K562 (cell line): ENCODE data around the gene HRAS. TPM values are rescaled to one million over a fixed set of nuclear protein-coding genes. Genes with fewer than 3 reads are reported as not detected.

ENCODE experiments used
- HCFC1 ChIP-seq: IDR thresholded peaks from 2 replicates; pipeline ENCODE4 v1.6.1; 2012; ENCODE audit warnings: low read depth, low read length, improper control_type of control experiment
- HOXB6 ChIP-seq: fragments of 250-450 bp; sonication (Bioruptor Pico); IDR thresholded peaks from 2 replicates; pipeline ENCODE4 v1.5.1; 2022; ENCODE audit warnings: mild to moderate bottlenecking, borderline replicate concordance
- LARP7 ChIP-seq: fragments of 450-650 bp; IDR thresholded peaks from 2 replicates; pipeline ENCODE4 v1.6.1; 2016
- MCM2 ChIP-seq: fragments of 450-650 bp; IDR thresholded peaks from 2 replicates; pipeline ENCODE4 v1.6.1; 2017; ENCODE audit warnings: low read depth, mild to moderate bottlenecking
- MEF2A ChIP-seq: IDR thresholded peaks from 2 replicates; pipeline ENCODE4 v1.6.1; 2011; ENCODE audit warnings: low read depth, mild to moderate bottlenecking, low read length, moderate library complexity; ENCODE audit not compliant: control insufficient read depth
- MTA3 ChIP-seq: fragments of 450-650 bp; formaldehyde crosslinking; IDR thresholded peaks from 2 replicates; pipeline ENCODE4 v1.6.1; 2017; ENCODE audit warnings: mild to moderate bottlenecking, borderline replicate concordance
- NFXL1 ChIP-seq: fragments of 450-650 bp; formaldehyde crosslinking; IDR thresholded peaks from 2 replicates; pipeline ENCODE4 v1.4.0; 2021; ENCODE audit warnings: mild to moderate bottlenecking
- NR3C1 ChIP-seq: sonication (generic); formaldehyde crosslinking; IDR thresholded peaks from 2 replicates; pipeline ENCODE4 v1.8.1; 2022; ENCODE audit warnings: missing genetic modification reagents
- POLR3A ChIP-seq: IDR thresholded peaks from 2 replicates; pipeline ENCODE4 v1.6.1; 2011; ENCODE audit warnings: borderline replicate concordance, mild to moderate bottlenecking, moderate library complexity; ENCODE audit not compliant: insufficient read length, insufficient read depth; ENCODE audit errors: extremely low read depth
- RAD51 ChIP-seq: fragments of 450-650 bp; IDR thresholded peaks from 2 replicates; pipeline ENCODE4 v1.7.1; 2016; ENCODE audit warnings: low read depth, mild to moderate bottlenecking, borderline replicate concordance
- RBFOX2 ChIP-seq: fragments of 200-400 bp; formaldehyde crosslinking; IDR thresholded peaks from 2 replicates; pipeline ENCODE4 v1.6.1; 2017; ENCODE audit warnings: low read depth, mild to moderate bottlenecking, low read length, moderate library complexity
- RHOXF2B ChIP-seq: fragments of 250-450 bp; sonication (Bioruptor Pico); conservative IDR thresholded peaks from 2 replicates; pipeline ENCODE4 v1.5.1; 2021
- RNF2 ChIP-seq: sonication (generic); IDR thresholded peaks from 2 replicates; pipeline ENCODE4 v1.6.1; 2016
- SMARCA4 ChIP-seq: fragments of 450-650 bp; IDR thresholded peaks from 2 replicates; pipeline ENCODE4 v1.6.1; 2016
- ZBTB40 ChIP-seq, 2 experiments: fragments of 450-650 bp in 1 of 2; sonication (generic) in 1 of 2; formaldehyde crosslinking in 1 of 2; IDR thresholded peaks; 2 replicates each; pipeline versions ENCODE4 v1.7.1 to v1.9.0; 2016 to 2022; ENCODE audit warnings: inconsistent platforms in 1 of 2, mild to moderate bottlenecking in 1 of 2, missing genetic modification reagents in 1 of 2
- ZNF24 ChIP-seq: fragments of 450-650 bp; IDR thresholded peaks from 2 replicates; pipeline ENCODE4 v1.6.1; 2016
- ZNF668 ChIP-seq: fragments of 250-450 bp; sonication (Bioruptor Pico); IDR thresholded peaks from 2 replicates; pipeline ENCODE4 v1.8.0; 2022; ENCODE audit warnings: mild to moderate bottlenecking, inconsistent platforms
- ZNF785 ChIP-seq: fragments of 250-450 bp; sonication (Bioruptor Pico); IDR thresholded peaks from 2 replicates; pipeline ENCODE4 v1.4.0; 2020; ENCODE audit warnings: mild to moderate bottlenecking
- polyA plus RNA-seq, 8 experiments: library from polyadenylated mRNA; depleted of rRNA in 4 of 8; stranded (reverse) in 5 of 8; unstranded in 3 of 8; fragments of >200 nt; fragmentation: Nextera tagmentation in 2 of 8; fragmentation: Illumina TruSeq in 1 of 8; extraction: Ambion mirVana in 2 of 8; extraction: Trizol in 1 of 8; gene quantifications; 2 replicates each; pipeline versions ENCODE4 v1.2.1 to v1.2.3, GENCODE V29; 2011 to 2014; ENCODE audit warnings: inconsistent platforms in 1 of 8, missing spikeins in 1 of 8
- total RNA-seq, 7 experiments: library from RNA; depleted of rRNA in 6 of 7; stranded (reverse); fragments of >200 nt in 6 of 7; fragmentation: Illumina TruSeq in 2 of 7; extraction: Trizol in 2 of 7; gene quantifications; 2 replicates each; pipeline versions ENCODE4 v1.2.1 to v1.2.3, GENCODE V29; 2011 to 2021; ENCODE audit warnings: low replicate concordance in 1 of 7
- TF ChIP-seq, protein P1 (sequence below): fragments of 450-650 bp; IDR thresholded peaks from 2 replicates; pipeline ENCODE4 v1.6.1; 2018; ENCODE audit warnings: mild to moderate bottlenecking, low read depth; ENCODE audit not compliant: partially characterized antibody

The HRAS gene
- total and polyA plus RNA-seq, 9 of the 15 experiments (the other 6 are each of a cell fraction or from before 2014, with no cell fraction given) = 2.8 to 73.5 (median 29.6) TPM

DNA sequence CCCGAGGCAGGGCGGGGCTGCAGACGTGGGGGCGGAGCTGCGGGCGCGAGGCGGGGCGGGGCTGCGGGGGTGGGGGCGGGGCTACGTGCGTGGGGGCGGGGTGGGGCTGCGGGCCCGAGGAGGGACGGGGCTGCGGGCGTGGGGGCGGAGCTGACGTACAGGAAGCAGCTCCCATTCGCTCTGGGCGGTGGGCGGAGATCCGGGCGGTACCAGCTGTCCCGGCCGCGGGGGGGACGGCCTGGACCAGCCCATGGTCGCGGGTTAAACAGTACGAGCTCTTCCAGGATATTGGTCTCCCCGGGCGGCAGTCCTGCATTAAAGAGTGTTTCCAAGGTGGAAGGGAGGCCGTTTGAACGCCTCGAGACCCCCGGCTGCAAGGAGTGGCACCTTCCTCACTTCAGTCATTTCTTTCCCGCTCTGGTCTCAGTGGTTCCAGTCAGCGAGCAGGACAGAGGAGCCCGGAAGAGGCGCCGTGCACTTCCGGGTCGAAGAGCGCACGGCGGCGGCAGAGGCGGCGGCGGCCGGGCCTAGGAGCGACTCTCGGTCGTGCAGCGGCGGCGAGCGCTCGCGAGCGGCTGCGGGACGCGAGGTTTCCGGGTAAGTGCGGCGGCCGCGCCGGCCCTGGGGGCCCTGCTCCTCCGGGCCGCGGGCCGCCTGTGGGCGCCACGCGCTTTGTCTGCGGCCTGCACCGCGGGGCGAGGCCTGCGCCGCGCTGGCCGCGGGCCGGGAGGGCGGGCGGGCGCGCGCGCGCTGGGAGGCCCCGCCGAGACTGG is 40.8 kb upstream of the HRAS start, which contains the start of gene PHRF1 (continued):
- TF ChIP-seq ZBTB40 (IDR thresholded peaks at IDR 0.05) = peak; percentile 97
- TF ChIP-seq ZBTB40 (CRISPR knock-in tag; IDR thresholded peaks at IDR 0.05) = no peak
- TF ChIP-seq NFXL1 (CRISPR knock-in tag) = no peak
- TF ChIP-seq HCFC1 = peak; percentile 78
- TF ChIP-seq MEF2A = no peak
- TF ChIP-seq RNF2 = peak; percentile 45; the same call in 1 of the 2 replicates
- no peak for TF ChIP-seq POLR3A
- no peak for TF ChIP-seq ZNF785
- TF ChIP-seq SMARCA4 = no peak
- TF ChIP-seq MTA3 = peak; percentile 91; the same call in 1 of the 2 replicates
- TF ChIP-seq ZNF24 = 0 out of 2 replicates have a peak, but pooled peaks have one; percentile 60
- TF ChIP-seq ZNF668 (CRISPR knock-in tag) = no peak
- no peak for TF ChIP-seq MCM2
- TF ChIP-seq HOXB6 (CRISPR knock-in tag) = 0 out of 2 replicates have a peak, but pooled peaks have one; percentile 26
- TF ChIP-seq NR3C1 (CRISPR knock-in tag) = no peak
- TF ChIP-seq, protein P1, sequence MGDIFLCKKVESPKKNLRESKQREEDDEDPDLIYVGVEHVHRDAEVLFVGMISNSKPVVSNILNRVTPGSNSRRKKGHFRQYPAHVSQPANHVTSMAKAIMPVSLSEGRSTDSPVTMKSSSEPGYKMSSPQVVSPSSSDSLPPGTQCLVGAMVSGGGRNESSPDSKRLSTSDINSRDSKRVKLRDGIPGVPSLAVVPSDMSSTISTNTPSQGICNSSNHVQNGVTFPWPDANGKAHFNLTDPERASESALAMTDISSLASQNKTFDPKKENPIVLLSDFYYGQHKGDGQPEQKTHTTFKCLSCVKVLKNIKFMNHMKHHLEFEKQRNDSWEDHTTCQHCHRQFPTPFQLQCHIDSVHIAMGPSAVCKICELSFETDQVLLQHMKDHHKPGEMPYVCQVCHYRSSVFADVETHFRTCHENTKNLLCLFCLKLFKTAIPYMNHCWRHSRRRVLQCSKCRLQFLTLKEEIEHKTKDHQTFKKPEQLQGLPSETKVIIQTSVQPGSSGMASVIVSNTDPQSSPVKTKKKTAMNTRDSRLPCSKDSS = no peak
- no peak for TF ChIP-seq RHOXF2B (CRISPR knock-in tag)
- TF ChIP-seq LARP7 = no peak
- peak; percentile 91 for TF ChIP-seq RBFOX2
- no peak for TF ChIP-seq RAD51
